PC-9 (cell line): ENCODE measurements around the gene PHF21A. TPM values are rescaled to one million over a fixed set of nuclear protein-coding genes. Genes with fewer than 3 reads are reported as not detected.

Source experiments
- BruUV-seq: library from RNA; stranded (reverse); fragments of 400-500 nt; replicated peaks from 2 replicates; lab custom pipeline; 2021; lab: Mats Ljungman, UMichigan
- CTCF ChIA-PET: fragments of 300-600 bp; sonication (Branson Sonifier 250); formaldehyde crosslinking; loops from one replicate; lab custom pipeline; 2022; ENCODE audit warnings: antibody characterized with exemption; lab: Charles Lee
- POLR2A ChIA-PET: fragments of 300-600 bp; sonication (Branson Sonifier 250); formaldehyde crosslinking; loops from one replicate; lab custom pipeline; 2022; ENCODE audit warnings: antibody characterized with exemption; ENCODE audit not compliant: unreplicated experiment; lab: Charles Lee
- DNase-seq, 2 experiments: peaks; one replicate each; pipeline versions ENCODE4 v3.0.0 to v3.0.0-alpha.2; 2015 to 2022; ENCODE audit warnings: mixed read lengths in 1 of 2
- H2AFZ ChIP-seq: fragments of 200-600 bp; sonication (generic); 2 replicates; pipeline ENCODE4 v1.8.1; 2017; ENCODE audit warnings: antibody characterized with exemption
- H3F3A ChIP-seq: fragments of 200-600 bp; sonication (generic); 2 replicates; pipeline ENCODE4 v1.8.1; 2017; ENCODE audit warnings: antibody characterized with exemption, mild to moderate bottlenecking, low read depth; ENCODE audit not compliant: insufficient read depth
- H3K27ac ChIP-seq: fragments of 200-600 bp; sonication (generic); 2 replicates; pipeline ENCODE4 v1.6.1; 2016; ENCODE audit warnings: mixed run types
- H3K27me3 ChIP-seq: fragments of 200-600 bp; sonication (generic); 2 replicates; pipeline ENCODE4 v1.6.1; 2016; ENCODE audit warnings: low read depth, mixed run types; ENCODE audit not compliant: insufficient read depth
- H3K36me3 ChIP-seq: fragments of 200-600 bp; sonication (generic); 2 replicates; pipeline ENCODE4 v1.6.1; 2016; ENCODE audit warnings: low read depth, mixed run types
- H3K4me1 ChIP-seq: fragments of 200-600 bp; sonication (generic); replicated peaks from 2 replicates; pipeline ENCODE4 v1.6.1; 2016; ENCODE audit warnings: mixed run types; ENCODE audit not compliant: insufficient read depth
- H3K4me2 ChIP-seq: fragments of 200-600 bp; sonication (generic); 2 replicates; pipeline ENCODE4 v1.6.1; 2017; ENCODE audit warnings: mixed run types
- H3K4me3 ChIP-seq: fragments of 200-600 bp; sonication (generic); 2 replicates; pipeline ENCODE4 v1.6.1; 2016; ENCODE audit warnings: mixed run types
- H3K79me2 ChIP-seq: fragments of 200-600 bp; sonication (generic); 2 replicates; pipeline ENCODE4 v1.6.1; 2017; ENCODE audit warnings: low read depth, mixed run types
- H3K9me2 ChIP-seq: fragments of 200-600 bp; sonication (generic); 2 replicates; pipeline ENCODE4 v1.8.1; 2017; ENCODE audit warnings: mild to moderate bottlenecking; ENCODE audit not compliant: insufficient read depth
- H3K9me3 ChIP-seq: fragments of 200-600 bp; sonication (generic); 2 replicates; pipeline ENCODE4 v1.8.1; 2016; ENCODE audit warnings: low read depth; ENCODE audit not compliant: insufficient read depth
- H4K20me1 ChIP-seq: fragments of 200-600 bp; sonication (generic); 2 replicates; pipeline ENCODE4 v1.8.1; 2017; ENCODE audit not compliant: insufficient read depth
- EZH2 ChIP-seq: fragments of 200-600 bp; sonication (generic); IDR thresholded peaks from 2 replicates; pipeline ENCODE4 v1.8.0; 2017; ENCODE audit warnings: antibody characterized with exemption, low read depth
- intact Hi-C: fragments of 100-400 bp; cut with micrococcal nuclease; formaldehyde crosslinking; loops from one replicate; pipeline ENCODE4 v1.10.0; 2022; ENCODE audit not compliant: unreplicated experiment
- total RNA-seq: library from RNA; stranded (reverse); gene quantifications from 2 replicates; pipeline ENCODE4 v1.2.3, GENCODE V29; 2021
- TF ChIP-seq, protein P1 (sequence below): fragments of 200-600 bp; sonication (generic); conservative IDR thresholded peaks from 2 replicates; pipeline ENCODE4 v1.6.1; 2017; ENCODE audit warnings: mixed run types, antibody characterized with exemption, mild to moderate bottlenecking, moderate library complexity

The PHF21A gene
- total RNA-seq, 1 experiment from 2014 or later: 54.3 TPM

DNA sequence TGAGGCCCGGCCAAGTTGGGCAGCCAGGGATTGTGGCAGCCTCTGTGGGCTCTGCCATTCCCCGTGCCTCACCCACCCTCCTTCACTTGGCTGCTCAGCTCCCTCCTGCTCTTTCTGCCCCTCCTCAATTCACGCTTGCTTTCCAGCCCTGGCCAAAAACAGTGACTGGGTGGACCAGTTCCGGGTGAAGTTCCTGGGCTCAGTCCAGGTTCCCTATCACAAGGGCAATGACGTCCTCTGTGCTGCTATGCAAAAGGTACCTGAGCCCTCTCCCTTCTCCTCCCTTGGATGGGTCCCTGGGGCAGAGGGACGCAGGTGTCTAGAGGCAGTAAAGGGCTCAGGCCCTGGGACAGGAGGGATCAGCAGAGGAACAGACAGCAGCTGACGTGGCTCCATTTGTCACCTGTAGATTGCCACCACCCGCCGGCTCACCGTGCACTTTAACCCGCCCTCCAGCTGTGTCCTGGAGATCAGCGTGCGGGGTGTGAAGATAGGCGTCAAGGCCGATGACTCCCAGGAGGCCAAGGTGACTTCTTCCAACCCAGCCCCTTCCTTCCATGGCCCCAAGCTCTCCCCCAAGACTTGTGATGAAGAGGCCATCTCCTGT is 216.8 kb downstream of the PHF21A start:
- intact Hi-C loops: no loop called here
- H4K20me1 ChIP-seq: no peaks in the 10 kb centered on the region
- no peaks in the 10 kb centered on the region for H3K9me3 ChIP-seq
- no TSS peak for BruUV-seq
- H2AFZ ChIP-seq: no peak overlapping the region
- H3K4me2 ChIP-seq: no peak overlapping the region
- no peaks in the 10 kb centered on the region for H3K9me2 ChIP-seq
- CTCF ChIA-PET: no interaction called here
- H3K79me2 ChIP-seq: no peaks in the 10 kb centered on the region
- no peaks in the 10 kb centered on the region for H3K27me3 ChIP-seq
- H3K4me1 ChIP-seq: peaks cover 8% of the 10 kb centered on the region
- TF ChIP-seq, protein P1, sequence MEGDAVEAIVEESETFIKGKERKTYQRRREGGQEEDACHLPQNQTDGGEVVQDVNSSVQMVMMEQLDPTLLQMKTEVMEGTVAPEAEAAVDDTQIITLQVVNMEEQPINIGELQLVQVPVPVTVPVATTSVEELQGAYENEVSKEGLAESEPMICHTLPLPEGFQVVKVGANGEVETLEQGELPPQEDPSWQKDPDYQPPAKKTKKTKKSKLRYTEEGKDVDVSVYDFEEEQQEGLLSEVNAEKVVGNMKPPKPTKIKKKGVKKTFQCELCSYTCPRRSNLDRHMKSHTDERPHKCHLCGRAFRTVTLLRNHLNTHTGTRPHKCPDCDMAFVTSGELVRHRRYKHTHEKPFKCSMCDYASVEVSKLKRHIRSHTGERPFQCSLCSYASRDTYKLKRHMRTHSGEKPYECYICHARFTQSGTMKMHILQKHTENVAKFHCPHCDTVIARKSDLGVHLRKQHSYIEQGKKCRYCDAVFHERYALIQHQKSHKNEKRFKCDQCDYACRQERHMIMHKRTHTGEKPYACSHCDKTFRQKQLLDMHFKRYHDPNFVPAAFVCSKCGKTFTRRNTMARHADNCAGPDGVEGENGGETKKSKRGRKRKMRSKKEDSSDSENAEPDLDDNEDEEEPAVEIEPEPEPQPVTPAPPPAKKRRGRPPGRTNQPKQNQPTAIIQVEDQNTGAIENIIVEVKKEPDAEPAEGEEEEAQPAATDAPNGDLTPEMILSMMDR: no peak
- no peak for TF ChIP-seq EZH2
- DNase-seq: no peak
- POLR2A ChIA-PET: no interaction called here
- no peak overlapping the region for H3K27ac ChIP-seq
- H3F3A ChIP-seq: peaks cover 7% of the 10 kb centered on the region; the same call in 1 of the 2 replicates
- H3K36me3 ChIP-seq: no peaks in the 10 kb centered on the region
- no peak overlapping the region for H3K4me3 ChIP-seq

DNA sequence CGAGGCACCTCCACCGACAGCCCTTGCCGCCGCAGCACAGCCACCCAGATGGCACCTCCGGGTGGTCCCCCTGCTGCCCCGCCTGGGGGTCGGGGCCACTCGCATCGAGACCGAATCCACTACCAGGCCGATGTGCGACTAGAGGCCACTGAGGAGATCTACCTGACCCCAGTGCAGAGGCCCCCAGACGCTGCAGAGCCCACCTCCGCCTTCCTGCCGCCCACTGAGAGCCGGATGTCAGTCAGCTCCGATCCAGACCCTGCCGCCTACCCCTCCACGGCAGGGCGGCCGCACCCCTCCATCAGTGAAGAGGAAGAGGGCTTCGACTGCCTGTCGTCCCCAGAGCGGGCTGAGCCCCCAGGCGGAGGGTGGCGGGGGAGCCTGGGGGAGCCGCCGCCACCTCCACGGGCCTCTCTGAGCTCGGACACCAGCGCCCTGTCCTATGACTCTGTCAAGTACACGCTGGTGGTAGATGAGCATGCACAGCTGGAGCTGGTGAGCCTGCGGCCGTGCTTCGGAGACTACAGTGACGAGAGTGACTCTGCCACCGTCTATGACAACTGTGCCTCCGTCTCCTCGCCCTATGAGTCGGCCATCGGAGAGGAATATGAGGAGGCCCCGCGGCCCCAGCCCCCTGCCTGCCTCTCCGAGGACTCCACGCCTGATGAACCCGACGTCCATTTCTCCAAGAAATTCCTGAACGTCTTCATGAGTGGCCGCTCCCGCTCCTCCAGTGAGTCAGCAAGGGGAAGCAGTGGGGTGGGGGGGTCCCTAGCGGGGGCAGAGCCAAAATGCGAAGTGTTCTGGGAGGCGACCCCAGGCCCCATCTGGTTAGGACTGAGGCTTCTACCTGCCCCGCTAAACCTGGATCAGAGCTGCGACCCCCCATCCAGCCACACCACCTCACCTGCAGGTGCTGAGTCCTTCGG is 218.5 kb downstream of the PHF21A start:
- TF ChIP-seq, protein P1: no peak
- no peak for TF ChIP-seq EZH2
- CTCF ChIA-PET: interaction anchor here (0.6 kb wide), 1 partner anchor 67 kb away, joined by 5 read pairs; no protein-coding TSS in a partner anchor
- Histone ChIP-seq H3K27me3 (no peaks in the 10 kb centered on the region), H3F3A (peaks cover 14% of the 10 kb centered on the region; the same call in 1 of the 2 replicates), H3K4me3 (no peak overlapping the region), H4K20me1 (no peaks in the 10 kb centered on the region), H3K9me3 (no peaks in the 10 kb centered on the region), H3K9me2 (no peaks in the 10 kb centered on the region), H3K4me1 (peaks cover 13% of the 10 kb centered on the region), H3K4me2 (no peak overlapping the region), H3K79me2 (no peaks in the 10 kb centered on the region), H3K36me3 (no peaks in the 10 kb centered on the region), H2AFZ (no peak overlapping the region), H3K27ac (no peak overlapping the region)
- intact Hi-C loops: no loop called here
- no peak for DNase-seq
- POLR2A ChIA-PET: no interaction called here
- no TSS peak for BruUV-seq

DNA sequence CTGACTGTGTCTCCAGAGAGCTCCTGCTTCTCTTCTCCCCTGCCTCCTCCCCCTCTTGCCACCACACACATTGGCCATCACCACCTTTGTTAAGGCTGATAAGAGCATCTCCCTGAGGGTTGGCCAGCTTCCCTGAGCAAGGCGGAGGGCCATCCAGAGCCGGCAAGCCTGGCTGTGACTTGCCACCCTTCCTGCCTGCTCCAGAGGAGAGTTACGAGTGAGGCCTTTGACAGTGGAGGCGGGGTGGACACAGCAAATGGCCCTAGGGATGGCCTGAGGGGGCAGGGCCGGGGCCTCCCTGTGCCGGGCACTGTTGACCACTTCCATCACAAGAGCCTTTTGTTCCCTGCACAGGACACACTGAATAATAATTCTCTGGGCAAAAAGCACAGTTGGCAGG is 219.6 kb downstream of the PHF21A start:
- DNase-seq: no peak
- Histone ChIP-seq H3K27ac (no peak overlapping the region), H3K4me1 (peaks cover 13% of the 10 kb centered on the region), H3K79me2 (no peaks in the 10 kb centered on the region), H3K4me3 (no peak overlapping the region), H2AFZ (no peak overlapping the region), H4K20me1 (no peaks in the 10 kb centered on the region), H3K9me3 (no peaks in the 10 kb centered on the region), H3F3A (peaks cover 7% of the 10 kb centered on the region; the same call in 1 of the 2 replicates), H3K36me3 (no peaks in the 10 kb centered on the region), H3K4me2 (no peak overlapping the region), H3K9me2 (no peaks in the 10 kb centered on the region), H3K27me3 (no peaks in the 10 kb centered on the region)
- TF ChIP-seq, protein P1: no peak
- TF ChIP-seq EZH2: no peak
- ChIA-PET POLR2A (no interaction called here), CTCF (no interaction called here)
- BruUV-seq: TSS peak; percentile 39
- intact Hi-C loops: no loop called here
